HTERT RPE-1 (cell line): ENCODE data around the gene KCNAB2.
"Not testable (repeated sequence)": the region's sequence is repeated elsewhere in the genome, so short reads cannot be mapped to it uniquely, and the experiment has no call there.

Source experiments
- in situ Hi-C: fragments of 300-500 bp; cut with MboI; formaldehyde crosslinking; loops from 4 replicates; pipeline ENCODE4 v1.14.3; 2020; ENCODE audit warnings: low sequenced_read_pairs

The KCNAB2 gene

GRCh38 chr1:6052543-6053205 lies 7.0 kb downstream of the KCNAB2 start:
- in situ Hi-C loops = no loop called here

- in situ Hi-C loops = no loop called here
These were observed 7.5 kb downstream of the KCNAB2 start for GRCh38 chr1:6053206-6053546.

GRCh38 chr1:6054596-6054995 lies 8.9 kb downstream of the KCNAB2 start:
- in situ Hi-C loops = no loop called here

- in situ Hi-C loops = no loop called here
These were observed 10.9 kb downstream of the KCNAB2 start for GRCh38 chr1:6056572-6056948.

- in situ Hi-C loops = no loop called here
These were observed 11.6 kb downstream of the KCNAB2 start for GRCh38 chr1:6057170-6057845.

GRCh38 chr1:6059866-6060265 lies 14.2 kb downstream of the KCNAB2 start:
- in situ Hi-C loops = no loop called here

GRCh38 chr1:6062670-6063069 lies 17.0 kb downstream of the KCNAB2 start:
- in situ Hi-C loops = no loop called here

- in situ Hi-C loops = not testable (repeated sequence)
These were observed 17.9 kb downstream of the KCNAB2 start for GRCh38 chr1:6063532-6064053.

GRCh38 chr1:6065093-6065858 lies 19.6 kb downstream of the KCNAB2 start:
- in situ Hi-C loops = no loop called here

- in situ Hi-C loops = no loop called here
These were observed 21.0 kb downstream of the KCNAB2 start for GRCh38 chr1:6066680-6067079.

GRCh38 chr1:6068073-6068472 lies 22.4 kb downstream of the KCNAB2 start:
- in situ Hi-C loops = no loop called here

GRCh38 chr1:6068932-6069331 lies 23.2 kb downstream of the KCNAB2 start:
- in situ Hi-C loops = no loop called here

- in situ Hi-C loops = no loop called here
These were observed 23.9 kb downstream of the KCNAB2 start for GRCh38 chr1:6069573-6069972.

GRCh38 chr1:6070450-6070974 lies 24.8 kb downstream of the KCNAB2 start:
- in situ Hi-C loops = no loop called here

GRCh38 chr1:6071219-6071618 lies 25.5 kb downstream of the KCNAB2 start:
- in situ Hi-C loops = no loop called here

GRCh38 chr1:6072774-6073479 lies 27.2 kb downstream of the KCNAB2 start:
- in situ Hi-C loops = no loop called here

GRCh38 chr1:6073480-6074053 lies 27.9 kb downstream of the KCNAB2 start:
- in situ Hi-C loops = no loop called here

GRCh38 chr1:6074192-6074901 lies 28.7 kb downstream of the KCNAB2 start:
- in situ Hi-C loops = no loop called here

GRCh38 chr1:6075748-6076147 lies 30.1 kb downstream of the KCNAB2 start:
- in situ Hi-C loops = no loop called here

- in situ Hi-C loops = not testable (repeated sequence)
These were observed 31.4 kb downstream of the KCNAB2 start for GRCh38 chr1:6077061-6077460.
